HG03520 (cell line): ENCODE results near the gene ITPRIPL2.
A peak's percentile ranks its signal among the peaks of the same experiment; 100 is the strongest.

ENCODE experiments used
- ATAC-seq: cut with Tn5 transposase; IDR thresholded peaks from one replicate; pipeline ENCODE4 v1.9.1; 2021; ENCODE audit warnings: mild to moderate bottlenecking, moderate library complexity; ENCODE audit not compliant: unreplicated experiment

Gene ITPRIPL2

DNA sequence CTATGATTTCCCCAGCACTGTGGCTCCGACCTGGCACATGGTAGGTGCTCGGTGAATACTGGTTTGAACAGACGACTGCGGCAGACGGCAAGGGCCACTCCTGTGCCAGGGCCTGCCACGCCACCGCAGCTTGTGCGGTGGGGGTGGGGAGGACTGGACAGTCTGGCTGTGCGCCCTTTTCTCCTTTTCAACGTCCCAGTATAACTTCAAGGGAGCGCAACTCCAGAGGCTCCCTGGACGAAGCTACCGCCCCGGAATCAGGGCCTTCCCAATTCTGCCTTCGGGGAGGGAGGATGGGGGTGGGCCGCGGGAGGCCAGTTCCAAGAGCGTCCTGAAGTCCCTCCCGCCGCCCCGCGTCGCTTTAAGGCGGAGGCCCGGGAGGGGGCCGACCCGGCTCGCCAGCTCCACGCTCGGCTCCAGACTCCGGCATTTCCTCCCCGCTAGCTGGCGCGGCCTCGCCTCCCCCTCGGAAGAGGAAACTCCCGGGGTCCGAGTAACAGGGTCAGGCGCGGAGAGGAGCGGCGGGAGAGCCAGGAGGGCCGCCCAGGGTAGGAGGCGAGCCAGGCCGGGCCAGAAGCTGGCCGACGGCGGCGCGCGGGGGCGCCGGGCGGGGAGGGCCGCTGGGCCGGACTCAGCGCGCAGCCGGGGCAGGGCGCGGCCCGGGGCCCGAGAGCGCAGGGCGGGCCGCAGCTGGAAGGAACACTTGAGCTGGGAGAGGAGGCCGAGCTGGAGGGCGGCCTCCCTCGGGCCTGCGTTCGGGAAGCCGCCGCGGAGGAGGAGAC, at the start of gene ITPRIPL2:
TSS of gene ITPRIPL2 (plus strand) at position 388 of the 782 bp plus-strand sequence. CDS start 498 bp downstream, outside the sequence.
- no peak for ATAC-seq

DNA sequence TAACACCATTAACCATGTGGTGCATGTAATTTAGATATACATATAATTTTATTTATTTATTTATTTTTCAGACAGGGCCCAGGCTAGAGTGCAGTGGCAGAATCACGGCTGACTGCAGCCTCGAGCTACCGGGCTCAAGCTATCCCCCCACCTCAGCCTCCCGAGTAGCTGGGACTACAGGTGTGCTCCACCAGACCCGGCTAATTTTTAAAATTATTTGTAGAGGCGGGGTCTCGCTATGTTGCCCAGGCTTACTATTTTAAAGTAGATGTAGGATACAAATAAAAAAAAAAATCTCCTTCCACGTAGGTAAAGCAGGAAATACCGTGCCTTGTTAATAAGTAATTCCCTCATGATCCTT, 46.8 kb upstream of the ITPRIPL2 start:
- ATAC-seq: no peak

DNA sequence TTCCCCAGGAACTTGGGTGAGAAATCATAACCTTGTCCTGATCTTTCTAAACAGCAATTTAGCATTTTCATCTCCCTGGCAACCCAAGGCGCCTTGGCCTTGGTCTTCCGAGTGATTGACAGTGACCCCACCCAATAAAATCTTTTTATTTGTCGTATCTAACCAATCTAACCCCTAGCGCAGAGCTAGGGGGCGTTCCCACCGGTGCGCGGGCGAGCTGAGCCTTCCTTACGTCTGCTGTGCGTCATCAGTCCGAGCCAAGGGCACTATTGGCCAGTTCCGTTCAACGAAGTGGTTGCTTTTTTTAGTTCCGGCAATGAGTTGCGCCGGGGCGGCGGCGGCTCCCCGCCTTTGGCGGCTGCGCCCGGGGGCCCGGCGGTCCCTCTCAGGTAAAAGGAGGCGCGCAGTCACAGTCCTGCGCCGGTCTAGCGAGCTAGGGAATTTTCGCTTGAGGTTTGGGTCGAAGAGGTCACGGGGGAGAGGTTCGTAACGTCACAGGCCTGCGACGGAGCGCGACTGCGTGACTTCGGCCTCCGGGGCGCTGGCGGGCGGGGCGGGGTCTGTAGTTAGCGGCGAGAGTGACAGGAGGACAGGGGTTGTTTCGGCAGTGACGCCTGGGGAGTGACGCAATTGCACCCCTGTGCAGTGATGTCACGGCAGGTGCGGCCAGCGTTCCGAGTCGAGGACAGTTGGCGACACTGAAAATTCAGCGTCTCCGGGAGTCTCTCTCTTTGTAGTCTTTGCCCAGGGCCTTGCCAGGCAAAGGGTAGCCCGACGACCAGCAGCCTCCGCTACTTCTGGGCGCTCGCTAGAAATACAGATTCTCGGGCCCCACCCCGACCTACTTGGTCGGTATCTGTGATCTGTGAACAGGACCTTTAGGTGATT, 46.2 kb upstream of the ITPRIPL2 start, which contains the start of gene COQ7:
TSS of gene COQ7 (plus strand) at position 266 of the 888 bp plus-strand sequence. CDS start at position 317, 51 bp downstream.
- ATAC-seq: peak; percentile 79

DNA sequence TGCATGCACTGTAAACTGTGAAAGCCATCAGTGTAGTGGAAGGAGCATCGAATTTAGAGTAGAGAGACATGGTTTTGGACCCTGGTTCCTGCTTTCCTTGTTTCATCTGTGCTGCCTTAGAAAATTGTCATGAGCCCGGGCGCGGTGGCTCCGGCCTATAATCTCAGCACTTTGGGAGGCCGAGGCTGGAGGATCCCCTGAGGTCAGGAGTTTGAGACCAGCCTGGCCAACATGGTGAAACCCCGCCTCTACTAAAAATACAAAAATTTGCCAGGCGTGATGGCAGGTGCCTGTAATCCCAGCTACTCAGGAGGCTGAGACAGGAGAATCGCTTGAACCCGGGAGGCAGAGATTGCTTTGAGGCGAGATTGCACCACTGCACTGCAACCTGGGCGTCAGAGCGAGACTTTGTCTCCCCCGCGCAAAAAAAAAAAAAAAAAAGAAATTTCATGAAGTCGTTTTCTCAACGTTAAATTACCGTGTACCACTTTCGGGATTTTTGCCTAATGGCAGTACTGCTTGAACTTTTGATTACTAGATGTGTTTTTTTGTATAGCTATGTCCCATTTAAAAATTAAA, 45.4 kb upstream of the ITPRIPL2 start:
- ATAC-seq: no peak

DNA sequence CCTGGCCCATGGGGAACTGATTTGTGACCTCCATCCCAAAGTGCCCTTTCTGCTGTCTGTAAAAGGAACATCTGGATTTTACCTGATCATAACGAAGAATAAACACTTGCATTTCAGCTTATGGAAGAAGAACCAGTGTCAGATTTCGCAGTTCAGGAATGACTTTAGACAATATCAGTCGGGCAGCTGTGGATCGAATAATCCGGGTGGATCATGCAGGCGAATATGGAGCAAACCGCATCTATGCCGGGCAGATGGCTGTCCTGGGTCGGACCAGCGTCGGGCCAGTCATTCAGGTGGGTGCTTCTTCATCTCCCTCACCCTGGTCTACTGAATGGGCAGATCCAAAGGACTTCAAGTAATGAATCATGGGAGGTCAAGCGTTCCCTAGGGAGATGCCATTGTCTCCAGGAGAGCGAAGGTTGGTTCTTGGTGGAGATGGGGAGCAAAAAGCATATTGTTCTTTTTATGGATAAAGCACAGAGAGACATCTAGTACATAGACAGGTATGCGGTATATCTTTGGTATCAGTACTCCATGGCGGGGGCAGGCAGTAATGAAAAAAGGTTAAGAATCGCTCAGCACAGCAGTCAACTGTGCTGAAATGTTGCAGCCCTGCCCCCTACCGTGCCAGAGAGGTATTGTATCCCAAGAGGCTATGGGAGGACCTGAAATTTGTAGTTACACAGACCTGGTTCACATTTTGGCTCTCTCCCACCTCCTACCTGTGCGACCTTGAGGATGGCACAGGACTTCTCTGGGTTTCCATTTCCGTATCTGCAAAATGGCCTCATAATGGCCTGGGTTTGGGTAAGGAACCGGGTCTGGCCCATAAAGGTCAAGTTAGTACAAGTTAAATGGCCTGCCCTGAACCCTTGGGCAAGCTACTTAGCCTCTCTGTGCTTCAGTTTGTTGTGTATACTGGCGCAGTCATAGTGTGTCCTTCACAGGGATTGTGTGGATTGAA, 41.7 kb upstream of the ITPRIPL2 start:
- ATAC-seq: no peak

DNA sequence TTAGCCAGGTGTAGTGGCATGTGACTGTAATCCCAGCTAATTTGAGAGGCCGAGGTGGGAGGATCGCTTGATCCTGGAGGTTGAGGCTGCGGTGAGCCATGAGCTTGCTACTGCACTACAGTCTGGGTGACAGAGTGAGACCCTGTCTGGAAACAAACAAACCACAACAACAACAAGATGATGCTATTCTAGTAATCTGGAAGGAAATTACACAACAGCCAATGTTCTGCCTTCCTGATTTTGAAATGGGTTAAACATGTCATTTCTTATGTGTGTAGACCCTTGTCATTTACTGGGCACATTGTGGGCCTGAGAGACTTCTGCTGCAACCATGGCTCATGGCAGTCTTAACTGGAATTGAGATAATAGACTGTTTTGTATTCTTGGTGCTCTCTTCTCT, 40.4 kb upstream of the ITPRIPL2 start:
- ATAC-seq: no peak

DNA sequence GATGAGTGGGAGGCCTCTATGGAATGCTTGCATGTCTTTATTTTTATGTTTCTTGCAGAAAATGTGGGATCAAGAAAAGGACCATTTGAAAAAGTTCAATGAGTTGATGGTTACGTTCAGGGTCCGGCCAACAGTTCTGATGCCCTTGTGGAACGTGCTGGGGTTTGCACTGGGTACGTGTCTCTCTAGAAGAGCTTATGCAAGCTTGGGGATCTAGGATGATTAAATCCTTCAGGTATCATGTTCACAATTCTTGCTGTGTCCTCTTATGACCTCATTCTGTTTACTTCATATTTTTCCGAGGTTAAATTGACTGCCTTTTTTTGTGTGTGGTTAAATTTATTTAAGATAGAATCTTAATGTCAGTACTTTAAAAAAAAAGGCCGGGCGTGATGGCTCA, 39.9 kb upstream of the ITPRIPL2 start:
- ATAC-seq: no peak

DNA sequence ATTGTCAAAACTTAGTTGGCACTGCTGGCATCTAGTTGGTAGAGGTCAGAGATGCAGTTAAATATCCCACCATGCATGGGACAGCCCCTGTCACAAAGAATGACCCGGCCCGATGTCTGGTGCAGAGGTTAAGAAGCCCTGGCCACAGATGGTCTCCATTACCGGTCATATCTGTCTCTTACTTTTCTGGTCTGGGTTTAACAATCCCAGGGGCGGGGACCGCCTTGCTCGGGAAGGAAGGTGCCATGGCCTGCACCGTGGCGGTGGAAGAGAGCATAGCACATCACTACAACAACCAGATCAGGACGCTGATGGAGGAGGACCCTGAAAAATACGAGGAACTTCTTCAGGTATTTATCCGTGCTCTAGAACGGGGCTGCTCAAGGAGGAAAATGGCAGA, 38.3 kb upstream of the ITPRIPL2 start:
- no peak for ATAC-seq

DNA sequence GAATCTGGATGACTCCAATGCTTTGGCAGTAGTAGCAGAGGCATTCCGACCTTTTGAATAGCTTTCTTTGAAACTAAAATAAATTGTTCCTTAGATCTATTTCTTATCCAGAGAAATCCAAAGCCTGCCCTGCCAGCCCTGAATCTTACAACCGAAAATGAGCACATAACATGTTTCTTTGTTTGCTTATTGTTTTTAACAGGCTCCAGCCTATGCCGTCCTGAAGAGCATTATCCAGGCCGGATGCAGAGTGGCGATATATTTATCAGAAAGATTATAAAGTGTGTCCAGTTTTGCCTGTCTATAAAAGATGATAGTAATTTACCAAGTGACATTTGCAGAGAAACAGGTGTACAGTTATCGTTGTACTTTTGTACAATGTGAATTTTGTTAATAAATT, 35.9 kb upstream of the ITPRIPL2 start:
- no peak for ATAC-seq

DNA sequence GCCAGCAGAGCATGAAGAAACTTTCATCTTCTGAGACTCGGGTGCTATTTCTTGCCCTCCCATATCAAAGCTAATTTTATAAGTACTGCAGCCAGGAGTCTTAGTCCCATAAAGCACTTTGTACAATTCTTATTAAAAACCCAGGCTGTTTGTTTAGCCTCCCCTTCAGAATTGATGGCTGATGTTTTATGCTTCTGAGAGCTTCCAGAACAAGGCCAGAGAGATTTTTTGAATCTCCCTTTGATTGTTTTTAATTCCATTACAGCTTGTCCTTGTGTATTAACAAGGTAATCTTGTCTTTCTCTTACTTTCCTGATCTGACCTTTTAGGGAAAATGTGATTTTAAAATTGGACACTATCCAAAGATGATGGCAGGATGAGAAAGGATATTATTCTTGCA, 30.1 kb upstream of the ITPRIPL2 start:
- ATAC-seq: no peak

DNA sequence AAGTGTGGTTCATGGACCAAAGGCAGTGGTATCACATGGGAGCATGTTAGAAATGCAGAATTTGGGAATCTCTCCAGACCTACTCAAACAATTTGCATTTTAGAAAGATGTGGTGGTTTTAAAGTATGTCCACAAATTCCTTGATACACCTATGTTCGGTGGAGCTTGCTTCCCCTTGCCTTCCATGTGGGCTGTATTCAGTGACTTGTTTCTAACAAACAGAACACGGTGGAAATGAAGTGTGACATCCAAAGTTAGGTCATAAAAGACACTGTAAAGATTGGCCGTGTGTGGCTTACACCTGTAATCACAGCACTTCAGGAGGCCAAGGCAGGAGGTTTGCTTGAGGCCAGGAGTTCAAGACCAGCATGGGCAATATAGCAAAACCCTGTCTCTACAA, 29.6 kb upstream of the ITPRIPL2 start:
- no peak for ATAC-seq

DNA sequence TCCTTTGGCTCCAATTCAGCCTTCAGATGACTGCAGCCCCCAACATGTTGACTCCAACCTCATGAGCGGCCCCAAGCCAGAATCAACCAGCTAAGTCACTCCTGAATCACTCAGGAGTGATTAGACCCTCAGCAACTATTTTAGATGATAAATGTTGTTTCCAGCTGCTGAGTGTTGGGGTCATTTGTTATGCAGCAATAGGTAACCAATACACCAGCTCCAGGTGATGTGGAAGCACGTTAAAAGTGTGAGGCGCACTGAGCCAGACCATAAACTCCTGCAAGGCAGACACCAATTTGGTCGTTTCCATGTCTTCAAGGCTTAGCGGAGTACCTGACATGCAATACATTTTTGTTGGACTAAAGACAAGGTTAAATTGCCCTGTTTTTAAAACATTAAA, 28.9 kb upstream of the ITPRIPL2 start:
- no peak for ATAC-seq

DNA sequence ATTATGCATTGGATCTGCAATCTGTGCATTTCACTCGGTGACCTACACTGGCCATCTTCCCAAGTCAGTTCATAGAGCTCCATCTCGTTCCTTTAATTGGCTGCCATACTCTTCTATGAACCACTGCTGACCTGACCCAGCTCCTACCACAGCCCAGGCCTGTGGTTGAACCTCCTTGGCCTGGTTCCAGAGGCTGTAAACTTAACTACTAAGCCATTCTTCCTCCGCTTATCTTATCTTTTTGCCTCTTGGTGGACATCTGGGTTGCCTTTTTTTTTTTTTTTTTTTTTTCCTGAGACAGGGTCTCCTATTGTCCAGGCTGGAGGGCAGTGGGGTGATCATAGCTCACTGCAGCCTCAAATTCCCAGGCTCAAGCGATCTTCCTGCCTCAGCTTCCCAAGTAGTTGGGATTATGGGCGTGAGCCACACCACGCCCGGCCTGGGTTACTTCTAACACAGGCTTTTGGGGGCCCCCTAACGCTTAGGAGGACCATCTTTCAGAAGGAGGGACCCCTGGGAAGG, 28.0 kb upstream of the ITPRIPL2 start:
- no peak for ATAC-seq

DNA sequence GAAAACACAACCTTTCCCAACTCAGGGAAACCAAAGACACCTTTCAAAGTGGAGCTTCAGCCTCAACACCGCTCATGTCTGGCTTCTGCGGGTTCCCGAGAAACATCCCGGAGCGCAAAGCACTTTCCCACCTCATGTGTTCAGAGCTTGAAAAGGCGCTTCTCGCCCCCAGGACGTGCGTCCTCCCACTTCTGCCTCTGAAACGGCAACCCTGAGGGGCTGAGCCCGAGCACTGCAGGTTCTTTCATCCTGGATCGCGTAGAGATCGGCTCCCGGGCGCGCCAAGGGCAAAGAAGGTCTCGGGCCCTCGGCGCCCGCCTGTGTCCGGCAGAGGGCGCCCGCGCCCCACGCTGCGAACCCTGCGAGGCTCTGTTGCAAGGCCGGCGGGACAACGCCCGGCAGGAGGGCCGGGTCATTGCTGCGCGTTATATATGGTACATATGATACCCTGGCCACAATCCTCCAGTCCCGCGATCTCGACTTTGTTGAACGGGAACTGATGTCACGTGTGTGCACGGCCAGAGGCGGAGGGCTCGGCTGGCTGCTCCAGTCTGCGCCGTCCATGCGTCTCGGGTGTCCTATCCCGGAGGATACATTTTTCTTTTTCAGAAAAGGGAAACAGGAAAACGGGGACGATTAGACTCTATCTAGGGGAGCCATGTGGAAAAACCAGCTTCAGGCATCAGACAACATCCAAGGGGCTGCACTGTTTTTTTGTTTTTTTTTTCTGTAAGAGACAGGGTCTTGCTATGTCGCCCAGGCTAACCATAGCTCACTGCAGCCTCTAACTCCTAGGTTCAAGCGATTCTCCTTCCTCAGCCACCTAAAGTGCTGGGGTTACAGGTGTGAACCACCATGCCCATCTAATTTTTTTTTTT, 27.2 kb upstream of the ITPRIPL2 start:
- no peak for ATAC-seq

DNA sequence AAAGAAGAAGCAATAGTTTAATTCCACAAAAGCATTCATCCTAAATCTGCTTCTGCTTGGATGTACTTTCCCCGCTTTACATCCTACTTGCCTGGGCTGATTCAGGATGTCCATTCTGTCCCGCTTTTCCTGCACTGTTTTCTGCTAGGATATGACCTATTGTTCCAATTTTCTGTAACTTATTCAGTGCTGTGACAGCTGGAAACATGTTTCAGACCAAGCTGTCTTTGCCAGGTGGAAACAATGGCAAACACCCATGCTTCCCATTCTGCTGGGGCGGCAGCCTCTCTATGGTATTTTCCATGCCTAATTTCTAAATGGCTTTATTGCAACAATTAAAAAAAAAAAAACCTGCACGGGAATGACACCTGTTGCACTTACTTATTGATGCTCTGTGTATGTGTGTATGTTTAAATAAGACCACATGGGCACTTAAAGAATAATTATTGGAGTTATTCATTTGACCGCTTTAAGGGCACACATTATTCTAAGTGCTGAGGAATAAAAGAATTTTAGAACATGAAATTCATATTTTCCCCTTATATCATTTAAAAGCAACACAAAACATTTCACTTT, 25.3 kb upstream of the ITPRIPL2 start:
- no peak for ATAC-seq

DNA sequence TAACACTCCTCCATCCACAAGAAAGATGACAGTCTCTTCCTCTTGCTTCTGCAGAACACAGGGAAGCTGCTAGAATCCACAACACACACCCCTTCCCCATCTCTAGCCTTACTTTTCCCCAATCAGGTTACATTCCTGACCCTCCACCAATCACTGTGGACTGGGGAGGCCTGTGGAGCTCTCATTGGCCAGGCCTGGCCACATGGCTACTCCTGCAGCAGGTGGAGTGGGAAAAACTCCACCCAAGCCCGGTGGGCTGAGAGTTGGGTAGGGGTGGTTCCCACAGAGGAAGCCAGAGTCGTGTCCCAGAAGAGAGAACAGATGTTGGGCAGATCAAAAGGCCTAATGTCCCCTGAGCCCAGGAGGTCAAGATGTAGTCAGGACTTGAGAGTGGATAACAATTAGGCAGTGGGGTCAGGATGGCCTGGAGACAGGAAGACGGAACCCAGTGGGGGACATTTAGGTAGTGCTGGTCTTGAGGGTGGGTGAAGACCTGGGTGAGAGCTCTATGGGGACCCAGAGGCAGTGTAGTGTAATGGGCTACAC, 24.3 kb upstream of the ITPRIPL2 start:
- no peak for ATAC-seq

DNA sequence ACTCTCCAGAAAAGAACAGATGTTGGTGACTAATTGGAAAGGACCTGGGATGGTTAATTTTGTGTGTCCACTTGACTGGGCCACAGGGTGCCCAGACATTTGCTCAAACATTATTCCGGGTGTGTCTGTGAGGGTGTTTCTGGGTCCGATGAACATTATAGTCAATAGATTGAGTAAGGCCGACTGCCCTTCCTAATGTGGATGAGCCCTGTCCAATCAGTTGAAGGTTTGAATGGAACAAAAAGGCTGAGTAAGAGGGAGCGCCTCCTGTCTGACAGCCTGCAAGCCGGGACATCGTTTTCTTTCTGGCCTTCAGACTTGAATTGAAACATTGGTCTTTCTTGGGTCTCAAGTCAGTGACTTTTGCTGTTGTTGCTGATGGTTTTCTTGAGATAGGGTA, 22.8 kb upstream of the ITPRIPL2 start:
- no peak for ATAC-seq

DNA sequence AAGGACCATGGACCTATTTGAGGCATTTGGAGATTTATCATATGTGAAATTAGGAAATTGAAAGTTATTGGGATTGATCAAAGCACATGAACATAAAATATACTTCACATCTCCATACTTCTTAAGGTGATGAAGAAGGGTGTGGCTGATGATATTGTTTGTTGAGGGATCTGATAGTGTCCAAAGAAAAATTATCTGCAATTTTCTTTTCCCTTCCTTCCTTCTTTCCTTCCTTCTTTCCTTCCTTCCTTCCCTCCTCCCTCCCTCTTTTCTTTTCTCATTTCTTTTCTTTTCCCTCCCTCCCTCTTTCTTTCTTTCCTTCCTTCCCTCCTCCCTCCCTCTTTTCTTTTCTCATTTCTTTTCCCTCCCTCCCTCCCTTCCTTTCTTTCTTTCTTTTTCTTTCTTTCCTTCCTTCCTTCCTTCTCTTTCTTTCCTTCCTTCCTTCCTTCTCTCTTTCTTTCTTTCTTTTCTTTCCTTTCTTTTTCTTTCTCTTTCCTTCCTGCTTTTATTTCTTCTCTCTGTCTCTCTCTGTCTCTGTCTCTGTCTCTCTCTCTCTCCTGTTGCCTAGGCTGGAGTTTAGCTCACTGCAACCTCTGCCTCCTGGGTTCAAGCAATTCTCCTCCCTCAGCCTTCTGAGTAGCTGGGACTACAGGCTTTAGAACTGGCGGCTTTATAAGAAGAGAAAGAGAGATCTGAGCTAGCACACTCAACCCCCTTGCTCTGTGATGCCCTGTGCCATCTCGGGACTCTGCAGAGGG, 20.9 kb upstream of the ITPRIPL2 start:
- ATAC-seq: no peak
